Measurements from ENCODE around the gene TRPM2.

TRPM2 gene

DNA sequence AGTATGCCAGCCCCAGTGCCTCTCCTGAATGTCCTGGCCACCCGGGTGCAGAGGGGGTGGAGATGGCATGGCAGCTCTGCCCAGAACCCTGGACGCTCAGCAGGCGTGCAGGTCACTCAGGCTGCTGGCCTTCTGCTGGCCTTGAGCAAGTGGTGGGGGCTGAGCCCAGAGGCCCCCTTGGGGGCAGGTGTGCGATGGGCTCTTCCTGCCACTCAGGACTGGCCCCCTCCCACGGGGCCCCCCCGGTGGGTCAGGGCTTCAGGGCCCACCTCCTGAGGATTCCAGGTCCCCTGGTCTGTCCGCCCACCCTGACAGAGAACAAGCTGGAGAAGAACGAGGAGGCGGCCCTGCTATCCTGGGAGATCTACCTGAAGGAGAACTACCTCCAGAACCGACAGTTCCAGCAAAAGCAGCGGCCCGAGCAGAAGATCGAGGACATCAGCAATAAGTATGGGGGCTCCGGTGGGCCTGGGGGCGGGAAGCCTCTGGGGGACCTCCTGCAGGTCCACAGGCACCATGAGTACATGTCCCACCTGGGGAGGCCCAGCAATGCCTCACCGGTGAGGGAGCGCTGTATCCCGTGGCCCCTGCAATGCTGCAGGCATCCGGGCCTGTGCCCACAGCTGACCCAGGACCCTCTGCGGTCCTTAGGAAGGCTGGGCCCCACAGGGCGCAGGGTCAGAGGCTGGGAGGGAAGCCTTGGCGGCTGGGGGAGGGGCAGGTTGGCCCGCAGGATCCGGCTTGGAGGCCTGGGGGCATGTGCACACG lies 64.9 kb downstream of the TRPM2 start:
- no peak for DNase-seq

GRCh38 chr21:44418876-44419230 lies 65.4 kb downstream of the TRPM2 start:
- DNase-seq, result no peak

DNA sequence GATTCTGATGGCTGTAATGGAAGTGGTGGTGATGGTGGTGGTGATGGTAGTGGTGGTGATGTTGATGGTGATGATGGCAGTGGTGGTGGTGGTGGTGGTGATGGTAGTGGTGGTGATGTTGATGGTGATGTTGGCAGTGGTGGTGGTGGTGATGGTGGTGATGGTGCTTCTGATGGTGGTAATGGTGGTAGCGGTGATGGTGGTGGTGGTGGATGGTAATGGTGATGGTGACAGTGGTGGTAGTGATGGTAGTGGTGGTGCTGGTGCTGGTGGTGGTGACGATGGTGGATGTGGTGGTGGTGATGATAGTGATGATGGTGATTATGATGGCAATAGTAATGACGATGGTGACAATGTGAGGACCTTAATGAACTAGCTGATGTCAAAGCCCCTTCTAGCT lies 66.3 kb downstream of the TRPM2 start:
- DNase-seq, result no peak

DNA sequence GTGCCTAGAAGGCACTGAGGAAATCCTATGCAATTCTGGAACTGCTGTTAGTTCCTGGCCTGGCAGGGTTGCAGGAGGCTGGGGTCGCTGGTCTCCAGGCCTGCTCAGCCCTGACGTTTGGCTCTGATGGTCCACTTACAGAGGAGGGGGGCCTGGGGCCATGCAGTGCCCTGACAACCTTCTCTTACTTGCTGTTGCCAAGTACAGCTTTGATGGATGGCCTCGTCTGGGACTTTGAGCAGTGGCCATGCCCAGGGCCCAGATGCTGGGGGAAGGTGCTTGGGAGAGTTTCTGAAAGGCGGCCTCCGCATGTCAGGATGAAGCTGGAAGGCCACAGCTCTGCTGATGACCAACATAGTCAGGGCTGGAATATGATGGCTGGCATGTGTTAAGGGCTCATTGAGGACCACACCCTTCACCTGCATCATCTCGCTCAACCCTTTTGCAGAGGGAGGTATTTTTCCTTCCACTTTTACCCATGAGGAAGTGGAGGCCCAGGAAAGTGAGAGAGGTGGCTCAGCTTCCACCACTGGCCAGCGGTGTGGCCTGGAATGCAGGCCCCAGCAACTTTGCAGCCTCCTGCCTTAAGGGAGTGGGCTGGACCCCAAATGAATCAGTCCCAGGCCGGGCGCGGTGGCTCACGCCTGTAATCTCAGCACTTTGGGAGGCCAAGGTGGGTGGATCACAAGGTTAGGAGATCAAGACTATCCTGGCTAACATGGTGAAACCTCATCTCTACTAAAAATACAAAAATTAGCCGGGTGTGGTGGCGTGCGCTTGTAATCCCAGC lies 67.2 kb downstream of the TRPM2 start:
- no peak for DNase-seq

DNA sequence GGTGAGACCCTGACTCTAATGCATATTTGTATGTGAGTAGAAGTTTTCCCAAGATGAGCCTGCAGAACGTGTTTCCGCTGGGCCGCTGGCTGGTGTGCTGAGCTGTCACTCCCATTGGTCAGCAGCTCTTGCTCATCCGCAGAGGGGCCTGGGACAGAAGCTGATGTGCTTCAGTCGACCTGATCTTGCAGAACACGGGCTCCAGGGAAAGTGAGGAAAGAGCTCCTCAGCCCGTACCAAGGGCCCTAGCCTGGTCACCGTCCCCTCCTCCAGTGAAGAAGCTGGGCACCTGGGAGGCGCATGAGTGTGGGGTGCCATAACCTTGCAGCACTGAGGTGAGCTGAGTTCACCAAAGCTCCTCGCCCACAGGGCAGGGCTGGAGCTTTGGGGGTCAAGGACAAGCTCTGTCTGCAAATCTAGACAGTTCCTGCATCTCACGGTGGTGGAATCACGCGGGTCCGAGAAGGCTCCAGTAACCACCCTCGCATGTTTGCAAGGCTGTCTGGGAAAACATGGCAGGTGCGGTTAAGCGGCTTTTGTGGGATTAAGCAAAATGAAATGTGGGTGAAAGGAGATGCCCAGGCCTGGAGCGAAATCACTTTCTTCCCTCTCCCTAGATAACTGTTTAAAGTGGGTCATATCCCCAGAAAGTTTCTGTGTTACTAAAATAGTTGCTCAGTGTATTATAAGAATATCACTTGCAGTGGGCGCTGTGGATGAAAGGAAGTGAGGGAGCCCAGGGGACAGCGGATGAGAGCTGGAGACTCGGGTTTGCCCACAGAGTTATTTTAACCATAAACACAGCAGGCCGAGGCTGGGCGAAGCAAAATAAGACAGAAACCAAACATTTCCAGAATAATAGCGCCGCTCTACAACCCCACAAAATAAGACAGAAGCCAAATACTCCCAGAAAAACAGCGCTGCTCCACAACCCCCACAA lies 68.8 kb downstream of the TRPM2 start:
- no peak for DNase-seq

GRCh38 chr21:44423312-44423821 lies 69.9 kb downstream of the TRPM2 start:
- no peak for DNase-seq

DNA sequence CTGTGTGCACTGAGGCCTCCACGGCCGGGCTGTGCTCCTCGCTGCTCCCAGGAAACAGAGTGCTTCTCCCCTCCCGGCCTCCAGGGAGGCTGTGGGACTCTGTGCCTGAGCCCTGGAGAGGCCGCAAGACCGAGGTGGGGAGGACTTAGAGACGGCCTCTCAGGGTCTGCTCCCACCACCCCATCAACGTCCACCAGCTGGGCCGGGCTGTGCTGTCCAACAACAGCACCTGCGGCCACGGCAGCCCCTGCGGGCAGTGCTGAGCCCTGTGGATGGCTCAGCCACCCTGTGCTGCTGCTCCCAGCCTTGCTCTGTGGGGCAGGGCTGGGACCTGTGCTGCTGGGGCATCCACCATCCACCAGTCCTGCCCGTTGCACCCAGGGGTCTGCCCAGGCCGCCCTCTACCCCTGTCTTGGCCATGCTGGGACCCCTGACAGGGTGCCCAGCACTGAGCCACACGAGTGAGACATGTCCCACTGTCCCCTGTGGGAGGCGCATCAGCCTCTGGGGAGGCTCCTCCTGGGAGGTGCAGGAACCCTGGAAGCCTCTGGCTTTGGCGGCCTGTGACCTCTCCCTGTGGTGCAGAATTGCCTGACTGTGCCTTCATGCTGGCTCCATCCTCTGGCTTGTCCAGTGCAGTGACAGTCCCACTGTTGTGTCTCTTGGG lies 70.7 kb downstream of the TRPM2 start:
- DNase-seq, result no peak

DNA sequence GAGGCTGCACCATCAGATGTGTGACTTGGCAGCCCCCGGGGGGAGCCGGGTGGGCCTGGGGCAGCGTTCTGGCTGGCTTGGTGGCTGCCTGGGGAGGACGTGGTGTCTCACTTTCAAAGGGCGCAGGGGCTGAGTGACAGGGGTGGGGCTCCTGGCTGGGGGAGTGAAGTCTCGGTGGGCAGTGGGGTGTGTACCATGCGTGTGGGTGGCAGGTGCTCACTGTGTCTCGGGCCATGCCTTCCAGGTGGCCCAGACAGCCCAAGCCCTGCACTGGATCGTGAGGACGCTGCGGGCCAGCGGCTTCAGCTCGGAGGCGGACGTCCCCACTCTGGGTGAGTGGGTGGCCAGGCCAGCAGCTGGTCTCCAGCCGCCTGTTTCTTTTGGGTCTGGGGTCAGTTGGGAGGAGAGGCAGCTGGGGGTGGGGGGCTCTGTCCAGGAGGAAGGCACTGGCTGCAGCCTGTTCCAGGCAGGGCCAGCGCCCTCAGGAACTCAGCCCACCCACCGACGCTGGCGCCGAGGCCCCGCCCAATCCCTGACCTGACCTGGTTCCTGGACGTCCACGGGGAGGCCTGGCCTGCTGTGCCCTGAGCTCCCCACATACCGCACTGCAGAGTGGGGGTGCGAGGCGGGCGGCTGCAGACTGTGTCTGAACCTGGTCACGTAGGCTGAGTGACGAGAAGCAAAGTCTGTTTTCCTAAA lies 71.3 kb downstream of the TRPM2 start:
- DNase-seq, result no peak

DNA sequence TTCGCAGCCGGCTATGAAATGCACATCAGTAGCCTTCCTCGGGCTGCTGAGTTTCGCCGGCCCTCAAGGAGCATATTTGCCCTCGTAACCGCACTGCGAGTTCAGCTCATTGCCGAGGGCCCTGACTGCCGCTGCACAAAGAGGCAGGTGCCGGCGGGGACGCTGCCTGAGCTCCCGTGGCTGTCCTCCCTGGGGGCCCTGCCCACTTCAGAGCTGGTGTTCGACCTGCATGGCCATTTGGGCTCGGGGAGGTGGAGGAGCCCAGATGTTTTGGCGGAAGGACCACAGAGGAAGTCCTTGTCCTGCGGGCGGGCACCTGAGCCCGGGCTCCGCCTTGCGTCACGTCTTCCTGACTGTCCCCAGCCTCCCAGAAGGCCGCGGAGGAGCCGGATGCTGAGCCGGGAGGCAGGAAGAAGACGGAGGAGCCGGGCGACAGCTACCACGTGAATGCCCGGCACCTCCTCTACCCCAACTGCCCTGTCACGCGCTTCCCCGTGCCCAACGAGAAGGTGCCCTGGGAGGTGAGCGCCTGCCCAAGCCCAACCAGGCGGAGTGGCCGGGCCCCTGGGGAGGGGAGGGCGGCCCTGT lies 72.0 kb downstream of the TRPM2 start:
- DNase-seq, result no peak

DNA sequence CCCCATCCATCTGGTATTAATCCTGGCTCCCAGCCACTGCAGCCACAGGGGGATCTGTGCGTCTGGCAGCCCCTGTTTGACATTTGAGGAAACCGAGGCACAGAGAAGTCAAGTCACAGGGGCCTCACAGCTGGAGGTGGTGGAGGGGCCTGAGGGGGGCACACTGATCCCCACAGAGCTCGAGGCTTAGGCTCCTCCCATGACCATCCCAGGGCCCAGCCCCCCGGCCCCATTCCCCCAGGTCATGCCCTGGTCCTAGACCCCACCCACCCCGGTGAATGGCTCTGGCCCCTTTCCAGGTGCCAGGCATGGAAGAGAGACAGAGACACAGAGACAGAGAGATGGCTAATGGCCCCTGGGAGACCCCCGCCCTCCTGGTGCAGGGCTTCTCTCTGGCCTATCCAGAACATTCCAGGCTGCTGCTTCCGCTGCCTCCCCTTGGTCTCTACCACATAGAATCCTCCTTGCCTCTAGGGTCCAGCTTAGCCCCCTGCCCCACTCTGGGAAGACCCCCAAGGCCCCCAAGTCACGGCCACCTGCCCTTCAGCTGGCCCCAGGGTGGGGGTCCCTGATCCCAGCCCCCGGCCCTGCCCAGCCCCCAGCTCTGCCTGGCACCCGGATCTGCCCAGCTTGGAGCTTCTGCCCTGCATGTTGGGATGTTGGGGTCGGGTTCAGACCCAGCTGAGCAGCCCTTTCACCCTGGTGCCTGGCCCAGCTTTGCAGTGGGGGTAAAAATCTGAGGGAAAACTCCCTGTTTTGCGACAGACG lies 72.7 kb downstream of the TRPM2 start:
- DNase-seq, result no peak

DNA sequence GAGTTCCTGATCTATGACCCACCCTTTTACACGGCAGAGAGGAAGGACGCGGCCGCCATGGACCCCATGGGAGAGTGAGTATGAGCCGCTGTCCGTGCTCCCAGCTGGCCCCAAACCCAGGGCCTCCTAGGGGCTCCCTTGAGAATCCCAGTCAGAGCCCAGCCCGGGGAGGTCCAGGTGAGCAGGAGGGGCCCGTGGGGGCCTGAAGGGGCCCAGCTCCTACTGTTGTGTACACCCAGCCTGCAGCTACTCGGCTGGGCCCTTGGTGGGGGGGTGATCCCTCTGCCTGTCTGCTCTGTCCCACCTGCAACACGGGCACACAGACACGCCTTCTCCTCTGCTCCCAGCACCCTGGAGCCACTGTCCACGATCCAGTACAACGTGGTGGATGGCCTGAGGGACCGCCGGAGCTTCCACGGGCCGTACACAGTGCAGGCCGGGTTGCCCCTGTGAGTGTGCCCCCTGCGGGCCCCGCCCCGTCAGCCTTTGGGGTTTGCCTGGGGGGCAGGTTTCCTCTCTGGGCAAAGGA lies 73.3 kb downstream of the TRPM2 start:
- DNase-seq, result no peak

DNA sequence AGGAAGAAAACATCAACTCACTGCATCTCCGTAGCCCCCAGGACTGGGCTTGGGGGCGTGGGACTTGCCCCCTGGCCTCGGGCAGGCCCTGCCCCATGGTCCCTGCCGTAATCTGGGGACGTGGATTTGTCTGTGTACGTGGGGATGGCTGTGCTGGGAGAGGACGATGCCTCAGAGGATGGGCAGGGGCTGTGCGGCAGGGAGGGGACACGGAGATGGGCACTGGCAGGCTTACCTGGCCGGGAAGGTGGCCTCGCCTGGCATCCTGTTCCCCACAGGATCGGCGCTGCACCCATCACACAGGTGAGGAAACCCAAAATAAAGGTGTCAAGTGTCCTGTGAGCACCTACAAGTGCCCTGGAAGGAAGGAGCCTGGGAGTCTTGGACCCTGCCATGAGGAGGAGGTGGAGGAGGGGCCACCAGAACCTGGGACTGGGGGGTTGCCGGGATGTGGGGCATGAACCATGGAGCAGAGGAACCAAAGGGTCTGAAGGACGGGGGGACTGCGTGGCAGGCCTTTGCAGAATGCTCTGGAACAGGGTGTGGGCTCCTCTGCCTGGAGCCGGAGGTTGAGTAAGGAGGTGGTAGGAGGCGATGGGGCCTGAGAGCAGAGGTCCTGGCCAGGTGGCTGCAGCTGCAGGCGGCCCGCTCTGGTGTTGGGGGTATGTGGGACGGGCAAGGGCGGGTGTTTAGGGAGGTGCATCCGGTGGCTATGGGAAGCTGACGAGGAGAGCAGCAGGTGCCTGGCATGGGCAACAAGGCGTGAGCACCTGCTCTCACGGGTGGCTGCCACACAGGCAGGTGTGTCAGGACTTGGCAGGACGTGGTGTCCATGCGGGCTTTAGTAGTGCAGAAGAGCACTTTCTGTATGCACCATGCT lies 74.1 kb downstream of the TRPM2 start:
- DNase-seq, result peak; percentile 51

GRCh38 chr21:44428281-44428960 lies 75.0 kb downstream of the TRPM2 start:
- DNase-seq, result no peak

DNA sequence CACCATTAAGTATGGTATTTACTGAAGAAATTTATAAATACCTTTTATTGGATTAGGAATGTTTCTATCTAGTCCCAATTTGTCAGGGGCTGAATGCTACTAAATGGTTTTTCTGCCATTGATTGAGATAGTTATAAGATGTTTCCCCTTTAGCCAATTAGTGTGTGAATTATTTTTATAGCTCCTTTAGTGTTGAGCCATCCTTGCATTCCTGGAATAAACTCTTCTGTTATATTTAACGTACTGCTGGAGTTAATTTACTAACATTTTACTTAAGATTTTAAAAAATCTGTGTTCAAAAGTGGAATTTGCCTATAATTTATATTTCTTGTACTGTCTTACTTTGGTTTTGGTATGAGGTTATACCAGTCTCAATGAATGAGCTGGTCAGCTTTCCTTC lies 76.5 kb downstream of the TRPM2 start:
- DNase-seq, result no peak

- no peak for DNase-seq
Measured at GRCh38 chr21:44431300-44431699, 77.9 kb downstream of the TRPM2 start.

- DNase-seq, result no peak
Measured at GRCh38 chr21:44432841-44433790, 79.7 kb downstream of the TRPM2 start.

DNA sequence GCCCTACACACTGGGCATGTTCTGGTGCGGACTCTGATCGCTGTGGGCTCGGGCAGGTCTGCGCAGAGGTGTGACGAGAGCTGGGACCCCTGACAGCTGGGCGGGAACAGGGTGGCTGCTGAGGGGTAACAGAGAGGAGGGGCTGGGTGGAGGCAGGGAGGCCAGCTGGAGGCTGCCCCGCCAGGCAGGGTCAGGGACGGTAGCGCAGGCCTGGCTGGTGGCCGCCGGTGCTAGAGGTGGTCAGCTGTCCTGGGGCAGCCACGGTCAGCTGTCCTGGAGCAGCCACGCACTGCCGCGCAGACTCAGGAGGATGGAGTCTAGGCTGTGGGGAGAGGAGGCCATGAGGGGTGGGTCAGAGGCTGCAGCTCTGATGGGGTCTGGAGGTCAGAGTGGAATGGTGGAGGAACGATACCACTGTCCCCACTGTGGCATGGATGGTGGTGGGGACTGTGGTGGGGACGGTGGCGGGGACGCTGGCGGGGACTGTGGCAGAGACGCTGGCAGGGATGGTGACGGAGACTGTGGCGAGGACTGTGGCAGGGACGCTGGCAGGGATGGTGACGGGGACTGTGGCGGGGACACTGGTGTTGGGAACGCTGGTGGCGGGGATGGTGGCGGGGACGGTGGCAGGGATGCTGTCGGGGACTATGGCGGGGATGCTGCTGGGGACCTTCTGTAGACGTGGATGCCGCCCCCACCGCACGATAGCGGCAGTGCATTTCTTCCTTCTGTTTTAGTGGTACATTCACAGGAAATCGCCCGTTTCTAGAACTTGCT lies 80.6 kb downstream of the TRPM2 start:
- no peak for DNase-seq
